Smooth muscle cell (in vitro differentiated cells): ENCODE data around the gene GRM5. TPM values are rescaled to one million over a fixed set of nuclear protein-coding genes. Genes with fewer than 3 reads are reported as not detected.
"Not testable (repeated sequence)": the region's sequence is repeated elsewhere in the genome, so short reads cannot be mapped to it uniquely, and the experiment has no call there.

Source experiments
- DNase-seq: peaks from one replicate; lab custom pipeline; 2025; ENCODE audit not compliant: unreplicated experiment; lab: John Stamatoyannopoulos, UW
- H2AFZ ChIP-seq: fragments of 200-600 bp; sonication (generic); 2 replicates; pipeline ENCODE4 v1.6.0; 2016; ENCODE audit warnings: antibody characterized with exemption, low read depth, mild to moderate bottlenecking
- H3F3A ChIP-seq: fragments of 200-600 bp; sonication (generic); 2 replicates; pipeline ENCODE4 v1.6.0; 2017; ENCODE audit warnings: antibody characterized with exemption, low read depth
- H3K27ac ChIP-seq: fragments of 200-600 bp; sonication (generic); 2 replicates; pipeline ENCODE4 v1.5.1; 2016; ENCODE audit warnings: low read depth, mild to moderate bottlenecking
- H3K27me3 ChIP-seq: fragments of 200-600 bp; sonication (generic); 2 replicates; pipeline ENCODE4 v1.6.1; 2016; ENCODE audit warnings: low read depth, mild to moderate bottlenecking
- H3K36me3 ChIP-seq: fragments of 200-600 bp; sonication (generic); 2 replicates; pipeline ENCODE4 v1.5.1; 2016; ENCODE audit warnings: low read depth
- H3K4me1 ChIP-seq: fragments of 200-600 bp; sonication (generic); 2 replicates; pipeline ENCODE4 v1.5.1; 2016; ENCODE audit warnings: low read depth
- H3K4me2 ChIP-seq: fragments of 200-600 bp; sonication (generic); 2 replicates; pipeline ENCODE4 v1.6.0; 2016; ENCODE audit warnings: mild to moderate bottlenecking
- H3K4me3 ChIP-seq: fragments of 200-600 bp; sonication (generic); 2 replicates; pipeline ENCODE4 v1.5.1; 2016; ENCODE audit warnings: mild to moderate bottlenecking
- H3K79me2 ChIP-seq: fragments of 200-600 bp; sonication (generic); 2 replicates; pipeline ENCODE4 v1.6.0; 2016; ENCODE audit warnings: low read depth, mild to moderate bottlenecking
- H3K9ac ChIP-seq: fragments of 200-600 bp; sonication (generic); 2 replicates; pipeline ENCODE4 v1.6.0; 2016; ENCODE audit warnings: low read depth
- H3K9me3 ChIP-seq: fragments of 200-600 bp; sonication (generic); replicated peaks from 2 replicates; pipeline ENCODE4 v1.5.1; 2016; ENCODE audit warnings: low read depth
- H4K20me1 ChIP-seq: fragments of 200-600 bp; sonication (generic); 2 replicates; pipeline ENCODE4 v1.6.0; 2016; ENCODE audit warnings: low read depth
- WGBS: methylation state at CpG from one replicate; pipeline ENCODE4 v1.1.7; 2016; ENCODE audit warnings: low lambda C conversion rate; 5-methylcytosine and 5-hydroxymethylcytosine counted together
- polyA plus RNA-seq: library from polyadenylated mRNA; unstranded; fragments of >200 nt; fragmentation: Nextera tagmentation; extraction: Ambion mirVana; gene quantifications from 2 replicates; pipeline ENCODE4 v1.2.1, GENCODE V29; 2016
- total RNA-seq: library from RNA; depleted of rRNA; stranded (reverse); fragments of >200 nt; gene quantifications from 2 replicates; pipeline ENCODE4 v1.2.3, GENCODE V29; 2014
- TF ChIP-seq, protein P1 (sequence below): fragments of 200-600 bp; sonication (generic); IDR thresholded peaks from 2 replicates; pipeline ENCODE4 v1.5.1; 2017; ENCODE audit warnings: borderline replicate concordance, mild to moderate bottlenecking, antibody characterized with exemption; ENCODE audit not compliant: insufficient read depth, poor library complexity, severe bottlenecking

The GRM5 gene
- total and polyA plus RNA-seq, 2 experiments from 2014 or later: not detected

DNA sequence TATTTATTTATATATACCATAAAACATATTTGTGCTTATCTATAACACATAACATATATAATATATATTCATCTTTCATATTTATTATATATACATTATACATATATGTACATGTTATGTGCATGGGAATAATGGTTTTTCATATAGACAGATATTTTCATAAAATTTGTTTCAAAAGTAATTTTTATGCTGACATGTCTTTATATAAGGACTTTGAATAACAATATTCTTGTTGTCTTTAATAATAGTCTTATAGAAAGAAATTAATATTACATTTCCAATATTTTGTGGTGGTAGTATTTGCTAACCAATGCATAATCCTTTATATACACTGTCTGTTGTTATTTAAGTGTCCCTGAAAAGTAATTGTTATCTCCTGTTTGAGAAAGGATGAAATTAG, 49.6 kb downstream of the GRM5 start:
- TF ChIP-seq, protein P1, sequence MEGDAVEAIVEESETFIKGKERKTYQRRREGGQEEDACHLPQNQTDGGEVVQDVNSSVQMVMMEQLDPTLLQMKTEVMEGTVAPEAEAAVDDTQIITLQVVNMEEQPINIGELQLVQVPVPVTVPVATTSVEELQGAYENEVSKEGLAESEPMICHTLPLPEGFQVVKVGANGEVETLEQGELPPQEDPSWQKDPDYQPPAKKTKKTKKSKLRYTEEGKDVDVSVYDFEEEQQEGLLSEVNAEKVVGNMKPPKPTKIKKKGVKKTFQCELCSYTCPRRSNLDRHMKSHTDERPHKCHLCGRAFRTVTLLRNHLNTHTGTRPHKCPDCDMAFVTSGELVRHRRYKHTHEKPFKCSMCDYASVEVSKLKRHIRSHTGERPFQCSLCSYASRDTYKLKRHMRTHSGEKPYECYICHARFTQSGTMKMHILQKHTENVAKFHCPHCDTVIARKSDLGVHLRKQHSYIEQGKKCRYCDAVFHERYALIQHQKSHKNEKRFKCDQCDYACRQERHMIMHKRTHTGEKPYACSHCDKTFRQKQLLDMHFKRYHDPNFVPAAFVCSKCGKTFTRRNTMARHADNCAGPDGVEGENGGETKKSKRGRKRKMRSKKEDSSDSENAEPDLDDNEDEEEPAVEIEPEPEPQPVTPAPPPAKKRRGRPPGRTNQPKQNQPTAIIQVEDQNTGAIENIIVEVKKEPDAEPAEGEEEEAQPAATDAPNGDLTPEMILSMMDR: no peak
- Histone ChIP-seq H2AFZ (no peak overlapping the region), H3K27me3 (no peaks in the 10 kb centered on the region), H3F3A (no peaks in the 10 kb centered on the region), H3K9ac (no peak overlapping the region), H4K20me1 (no peaks in the 10 kb centered on the region), H3K79me2 (no peaks in the 10 kb centered on the region), H3K4me1 (no peaks in the 10 kb centered on the region), H3K27ac (no peak overlapping the region), H3K4me3 (no peak overlapping the region), H3K36me3 (no peaks in the 10 kb centered on the region), H3K4me2 (no peak overlapping the region), H3K9me3 (no peaks in the 10 kb centered on the region)
- DNase-seq: no peak

DNA sequence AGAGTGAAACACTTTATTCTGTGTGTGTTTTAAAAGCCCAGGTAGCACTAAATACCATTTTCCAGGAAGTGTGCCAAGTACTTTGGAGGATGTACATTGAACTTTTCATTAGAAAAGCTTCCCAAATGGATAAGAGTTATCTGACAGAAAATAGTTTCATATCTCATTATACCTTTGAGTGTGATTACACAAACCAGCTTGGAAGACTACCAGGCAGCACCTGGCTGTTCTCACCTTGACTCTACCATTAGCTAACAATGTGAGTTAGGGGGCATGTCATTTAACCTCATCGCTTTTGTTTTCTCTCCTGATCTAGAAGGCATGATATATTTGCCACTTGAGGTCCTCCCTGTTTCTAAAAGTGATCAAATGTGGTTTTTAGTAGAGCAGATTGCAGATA, 50.2 kb downstream of the GRM5 start:
- Histone ChIP-seq H3K4me3 (no peak overlapping the region), H3K9me3 (no peaks in the 10 kb centered on the region), H3K4me2 (no peak overlapping the region), H3K4me1 (no peaks in the 10 kb centered on the region), H3K36me3 (no peaks in the 10 kb centered on the region), H3K9ac (no peak overlapping the region), H3F3A (no peaks in the 10 kb centered on the region), H3K27ac (no peak overlapping the region), H3K79me2 (no peaks in the 10 kb centered on the region), H3K27me3 (no peaks in the 10 kb centered on the region), H4K20me1 (no peaks in the 10 kb centered on the region), H2AFZ (no peak overlapping the region)
- TF ChIP-seq, protein P1: no peak
- DNase-seq: no peak
- 51% methylated on average over 1 of the region's 1 CpG for WGBS

DNA sequence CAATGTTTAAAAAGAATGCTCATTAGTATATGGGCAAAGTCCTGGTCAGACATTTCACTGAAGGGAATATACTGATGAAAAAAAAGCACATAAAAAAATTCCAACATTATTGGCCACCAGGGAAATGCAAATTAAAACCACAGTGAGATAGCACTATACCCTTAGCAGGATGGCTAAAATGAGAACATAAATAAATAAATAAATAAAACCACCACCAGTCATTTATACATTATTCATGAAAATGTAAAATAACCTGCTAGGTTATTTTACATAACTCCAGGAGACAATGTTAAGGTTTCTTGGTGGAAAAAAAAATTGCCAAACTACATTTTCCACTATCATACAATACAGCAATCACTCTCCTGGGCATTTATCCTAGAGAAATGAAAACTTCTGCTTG, 64.9 kb downstream of the GRM5 start:
- H3K4me2 ChIP-seq, H3K27me3 ChIP-seq, H3K4me1 ChIP-seq, H3K27ac ChIP-seq, H4K20me1 ChIP-seq, H3K9me3 ChIP-seq, DNase-seq, H3K36me3 ChIP-seq, H2AFZ ChIP-seq, H3F3A ChIP-seq, H3K9ac ChIP-seq, H3K4me3 ChIP-seq, H3K79me2 ChIP-seq: not testable (repeated sequence)

DNA sequence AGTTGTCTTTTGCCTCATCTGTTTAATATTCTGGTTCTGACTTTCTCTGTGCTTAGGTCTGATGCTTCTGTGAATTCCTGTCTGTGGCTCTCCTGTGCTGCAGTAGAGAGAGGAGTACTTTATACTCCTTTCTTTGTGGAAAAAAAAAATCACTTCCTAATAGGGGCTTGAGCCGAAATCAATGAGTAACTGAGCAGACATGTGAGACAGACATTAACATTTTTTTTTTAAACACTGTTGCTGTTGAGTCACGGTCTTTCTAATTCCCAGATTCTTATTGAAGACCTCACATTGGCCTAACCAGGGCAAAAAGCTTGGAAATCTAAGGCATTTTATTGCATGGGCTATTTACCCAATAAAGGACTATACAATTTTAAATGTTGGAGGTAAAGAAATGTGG, 86.1 kb downstream of the GRM5 start:
- Histone ChIP-seq H4K20me1 (no peaks in the 10 kb centered on the region), H3K79me2 (no peaks in the 10 kb centered on the region), H3K9ac (peak overlapping the region; percentile 34), H3F3A (peaks cover 3% of the 10 kb centered on the region), H3K36me3 (no peaks in the 10 kb centered on the region), H3K4me1 (peaks cover 7% of the 10 kb centered on the region), H3K27ac (peak overlapping the region; percentile 89), H3K9me3 (no peaks in the 10 kb centered on the region), H3K4me3 (no peak overlapping the region), H2AFZ (peak overlapping the region; percentile 81), H3K4me2 (peak overlapping the region; percentile 72), H3K27me3 (no peaks in the 10 kb centered on the region)
- 13% methylated on average over 2 of the region's 2 CpGs for WGBS
- DNase-seq: no peak
- TF ChIP-seq, protein P1: no peak

DNA sequence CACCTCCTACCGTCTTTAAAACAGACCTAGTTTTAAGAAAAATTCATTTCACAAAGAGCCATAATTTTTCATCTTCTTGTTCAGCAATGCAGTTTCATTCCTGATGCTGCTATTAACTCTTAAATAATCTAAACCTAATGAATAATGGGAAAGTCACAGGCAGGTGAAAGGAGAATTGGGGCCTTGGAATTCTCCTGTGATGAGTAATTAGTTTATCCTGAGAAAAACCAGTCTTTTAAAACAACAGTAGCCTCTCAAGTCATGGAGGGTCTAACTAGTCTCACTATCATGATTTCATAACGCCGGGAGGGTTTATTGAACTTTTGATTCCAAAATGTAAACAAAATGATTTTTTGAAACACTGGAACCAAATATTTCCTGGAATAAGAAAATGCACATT, 86.8 kb downstream of the GRM5 start:
- H3K79me2 ChIP-seq, H3K4me1 ChIP-seq, H3F3A ChIP-seq, H3K4me3 ChIP-seq, H3K9me3 ChIP-seq, DNase-seq, H3K27me3 ChIP-seq, H3K36me3 ChIP-seq, H4K20me1 ChIP-seq: not testable (repeated sequence)
- H3K4me2 ChIP-seq: peak overlapping the region; percentile 72
- 80% methylated on average over 3 of the region's 3 CpGs for WGBS
- H3K27ac ChIP-seq: peak overlapping the region; percentile 89
- peak overlapping the region; percentile 34 for H3K9ac ChIP-seq
- peak overlapping the region; percentile 81 for H2AFZ ChIP-seq

DNA sequence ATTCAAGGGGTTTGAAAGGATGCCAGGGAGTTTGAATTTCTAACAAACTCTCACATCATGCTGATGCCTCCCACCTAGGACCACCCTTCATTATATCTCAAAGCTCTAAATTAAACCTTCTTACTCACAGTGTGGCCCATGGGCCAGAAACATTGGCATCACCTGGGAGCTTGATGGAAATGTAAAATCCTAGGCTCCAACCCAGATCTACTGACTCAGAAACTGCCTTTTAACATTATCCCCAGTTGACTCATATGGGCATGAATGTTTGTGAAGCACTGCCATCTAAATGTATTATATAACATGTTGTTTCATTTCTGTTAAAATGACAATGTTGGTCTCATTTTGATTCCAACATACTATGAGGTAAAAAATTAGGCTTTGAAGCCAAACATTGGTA, 90.3 kb downstream of the GRM5 start:
- H3K4me2 ChIP-seq, H3K9me3 ChIP-seq, DNase-seq, H3K79me2 ChIP-seq, H4K20me1 ChIP-seq, H3K9ac ChIP-seq, H3K27ac ChIP-seq, H3K36me3 ChIP-seq, H3F3A ChIP-seq, H3K27me3 ChIP-seq, H2AFZ ChIP-seq, H3K4me3 ChIP-seq, H3K4me1 ChIP-seq: not testable (repeated sequence)
